GM19395 (cell line): ENCODE data around the gene TFG.

Source experiments
- ATAC-seq: cut with Tn5 transposase; IDR thresholded peaks from one replicate; pipeline ENCODE4 v1.9.1; 2021; ENCODE audit warnings: mild to moderate bottlenecking, moderate library complexity; ENCODE audit not compliant: unreplicated experiment

Gene TFG

DNA sequence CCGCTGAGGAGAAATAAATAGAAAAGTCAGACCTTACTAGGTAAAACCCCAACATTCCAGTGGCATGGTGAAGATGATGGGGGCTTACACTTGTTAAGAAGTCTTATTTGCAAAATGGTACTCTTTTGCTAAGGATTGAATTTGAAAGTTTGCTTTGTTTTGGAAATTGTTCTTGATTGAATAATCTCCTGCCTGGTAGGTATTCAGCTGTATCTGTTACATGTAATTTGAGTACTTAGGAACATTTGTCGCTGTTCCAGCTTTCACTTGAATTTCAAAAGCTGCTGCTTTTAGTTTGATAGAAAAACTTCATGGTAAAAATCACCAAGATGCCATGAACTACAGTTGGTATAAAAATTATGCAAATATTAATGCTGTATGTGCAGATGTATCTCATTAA is 44.6 kb downstream of the TFG start:
- no peak for ATAC-seq

DNA sequence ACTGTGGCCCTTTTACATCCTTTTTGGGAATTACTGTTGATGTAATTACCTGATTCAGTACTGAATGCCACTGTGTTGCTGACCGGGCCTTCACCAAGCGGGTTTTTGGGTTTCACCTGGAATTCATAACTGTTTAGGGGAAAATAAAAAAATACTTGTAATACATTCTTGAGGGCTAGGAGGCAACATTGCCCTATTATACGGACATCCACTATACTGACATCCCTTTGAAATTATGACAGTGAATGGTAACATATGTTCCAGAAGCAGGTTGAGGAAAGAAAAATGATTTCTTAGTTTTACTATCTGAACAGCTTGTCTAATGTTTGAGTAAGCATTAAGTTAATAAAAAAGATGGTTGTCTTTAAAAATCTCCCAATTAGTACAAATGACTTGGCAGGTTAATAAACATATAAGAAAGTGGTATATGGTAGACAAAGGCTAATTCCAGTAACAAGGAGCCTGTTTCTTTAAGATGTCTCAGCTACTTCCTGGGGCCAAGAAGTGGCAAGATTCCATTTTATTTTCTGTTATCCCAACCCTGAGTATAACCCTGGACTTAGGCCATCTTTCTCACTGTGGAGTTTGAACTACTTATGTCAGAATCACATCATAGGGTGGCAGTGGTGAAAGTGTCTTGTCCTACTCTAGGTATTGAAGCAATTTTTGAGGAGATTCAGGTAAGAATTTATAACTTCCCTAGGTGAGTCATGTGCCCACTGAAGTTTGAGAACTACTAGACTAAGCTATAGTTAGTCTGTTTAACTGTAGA is 45.5 kb downstream of the TFG start:
- ATAC-seq, result no peak

DNA sequence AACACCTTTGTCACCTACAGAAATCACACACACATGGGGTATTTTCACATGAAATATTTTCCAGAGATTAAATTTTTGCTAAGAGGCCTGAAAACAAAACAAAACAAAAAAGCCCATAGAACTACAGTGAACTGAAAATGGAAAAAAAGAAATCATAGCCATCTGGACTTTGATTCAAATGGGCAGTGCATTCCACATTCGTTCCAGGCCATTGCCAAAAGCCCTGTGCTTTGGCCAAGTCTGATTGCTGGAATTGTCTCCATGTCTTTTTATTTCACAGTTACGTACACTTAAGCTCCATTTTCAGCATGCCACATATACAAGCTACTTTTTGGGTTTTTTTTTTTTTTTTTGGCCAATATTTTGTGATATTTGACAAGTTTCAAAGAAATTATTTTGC is 47.1 kb downstream of the TFG start:
- no peak for ATAC-seq

DNA sequence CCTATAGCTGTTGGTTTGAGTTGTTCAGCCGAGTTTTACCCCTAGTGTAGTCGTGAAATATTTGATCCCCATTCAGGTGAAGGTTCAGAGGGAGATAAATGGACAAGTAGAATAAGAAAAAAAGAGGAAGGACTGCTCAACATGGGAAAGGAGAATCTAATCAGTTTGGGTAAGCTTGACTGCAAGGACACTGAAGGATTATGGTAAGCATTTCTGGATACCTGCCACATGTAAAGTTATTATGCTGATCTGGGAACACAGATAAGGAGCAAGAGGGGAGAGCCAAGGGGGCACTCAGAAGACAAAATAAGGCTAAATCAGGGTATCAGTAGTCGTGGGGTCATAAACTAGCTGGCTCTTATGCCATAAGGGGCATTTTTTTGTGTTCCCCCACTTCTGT is 49.9 kb downstream of the TFG start:
- no peak for ATAC-seq

DNA sequence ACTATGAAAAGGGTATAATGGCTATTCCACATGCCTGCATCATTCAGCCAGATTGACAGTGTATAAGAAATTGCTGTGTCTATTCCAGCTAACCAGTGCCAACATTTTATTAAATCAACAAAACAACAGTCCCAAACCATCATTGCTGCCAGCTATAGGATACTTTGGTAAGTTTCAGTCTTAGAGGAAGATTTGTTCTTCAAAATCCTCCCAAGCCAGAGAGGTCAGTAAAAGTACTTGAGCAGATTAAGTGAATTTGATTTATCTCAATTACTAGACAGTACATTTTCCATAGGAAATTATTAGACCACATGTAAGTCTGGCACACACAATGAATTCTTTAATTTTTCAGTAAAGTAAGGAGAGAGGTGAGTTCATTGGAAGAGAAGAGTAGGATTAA is 50.7 kb downstream of the TFG start:
- ATAC-seq, result no peak

DNA sequence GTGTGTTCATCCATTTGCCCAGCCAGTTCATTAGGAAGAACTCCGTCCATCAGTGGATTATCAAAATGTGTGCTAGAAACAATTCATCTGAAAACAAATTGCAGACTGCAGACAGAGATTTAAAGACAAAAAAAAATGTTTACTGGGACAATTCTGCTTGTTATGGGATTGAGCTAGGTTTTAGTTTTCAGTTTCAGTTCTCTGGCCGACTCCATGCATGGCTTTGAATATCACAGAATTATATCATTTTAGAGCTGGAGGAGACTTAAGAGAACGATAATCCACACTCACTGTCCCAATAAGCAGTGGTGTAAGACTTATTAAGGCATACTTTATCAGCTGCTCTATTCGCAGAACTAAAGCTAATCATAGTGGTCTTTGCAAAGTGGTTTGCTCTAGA is 51.1 kb downstream of the TFG start:
- ATAC-seq, result no peak

DNA sequence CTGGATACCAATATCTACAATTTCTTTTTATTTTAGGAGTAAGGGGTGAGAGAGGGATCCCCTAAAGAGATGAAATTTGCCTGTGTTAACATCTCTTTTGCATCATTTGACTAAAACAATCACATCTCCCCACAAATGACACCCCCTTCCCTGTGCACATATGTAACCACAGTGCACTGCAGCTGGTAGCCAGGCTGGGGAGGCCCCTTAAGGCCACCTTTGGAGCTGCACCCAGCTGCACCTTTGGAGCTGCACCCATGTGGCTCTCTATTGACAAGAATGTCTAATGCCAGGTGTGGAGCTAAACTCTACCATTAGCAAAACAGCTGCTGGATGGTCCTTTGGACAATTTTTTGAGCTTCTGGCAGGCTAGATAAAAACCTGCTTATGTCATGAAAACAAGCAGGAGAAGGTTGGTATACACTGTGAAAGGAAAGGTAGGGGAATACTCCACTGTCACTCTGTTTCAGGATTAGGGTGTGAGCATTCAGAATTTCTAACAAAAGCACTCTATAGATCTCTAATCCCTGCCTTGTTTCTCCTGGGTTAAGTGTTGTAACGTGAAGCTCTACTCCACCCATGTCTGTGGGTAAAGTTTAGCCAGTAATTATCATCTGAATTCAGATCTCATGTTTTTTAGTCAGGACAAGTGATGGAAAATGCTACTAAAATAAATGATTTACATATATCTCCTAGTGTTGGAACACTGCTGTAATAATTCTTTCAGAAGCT is 52.1 kb downstream of the TFG start:
- ATAC-seq, result peak; percentile 65

DNA sequence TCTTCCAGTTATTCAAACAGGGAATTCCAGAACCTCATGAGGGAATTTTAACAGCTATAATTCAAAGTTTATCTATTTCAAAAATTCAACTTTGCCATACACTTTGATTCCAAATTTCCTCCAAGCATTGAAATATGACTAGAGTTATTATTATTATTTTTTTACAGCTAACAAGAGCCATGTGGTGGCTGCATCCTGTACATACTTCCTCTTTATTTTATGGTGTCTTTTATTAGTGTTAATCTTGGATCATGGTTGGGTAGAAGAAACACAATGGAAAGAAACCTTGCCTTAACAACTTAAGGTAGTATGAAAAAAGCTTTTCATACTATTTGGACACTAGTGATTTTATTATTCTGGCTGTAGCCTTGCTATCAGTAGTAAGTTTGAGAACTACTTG is 52.7 kb downstream of the TFG start:
- no peak for ATAC-seq

DNA sequence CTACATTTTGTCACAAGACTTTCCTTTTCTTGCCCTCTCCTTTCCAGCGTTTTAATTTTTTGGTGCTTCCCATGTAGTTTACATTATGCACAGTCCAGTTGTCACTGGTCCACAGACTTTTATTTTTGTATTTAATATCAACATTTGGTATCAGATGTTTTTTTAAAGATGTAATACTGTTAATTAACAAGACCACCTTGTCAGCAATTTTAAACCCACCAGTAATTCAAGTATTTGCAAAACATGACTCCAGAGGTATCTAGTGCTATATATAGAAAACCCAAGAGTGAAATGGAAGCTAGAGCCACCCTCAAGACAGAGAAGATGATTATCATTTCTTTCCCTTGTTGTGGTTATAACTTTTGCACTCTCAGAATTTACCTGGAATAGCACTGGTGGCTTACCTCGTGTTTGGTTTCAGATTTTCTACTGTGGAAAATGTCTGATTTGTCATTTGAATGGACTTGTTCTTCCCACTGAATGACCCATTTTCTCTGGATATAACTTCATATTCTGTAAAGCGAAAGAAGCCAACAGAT is 56.2 kb downstream of the TFG start:
- no peak for ATAC-seq

DNA sequence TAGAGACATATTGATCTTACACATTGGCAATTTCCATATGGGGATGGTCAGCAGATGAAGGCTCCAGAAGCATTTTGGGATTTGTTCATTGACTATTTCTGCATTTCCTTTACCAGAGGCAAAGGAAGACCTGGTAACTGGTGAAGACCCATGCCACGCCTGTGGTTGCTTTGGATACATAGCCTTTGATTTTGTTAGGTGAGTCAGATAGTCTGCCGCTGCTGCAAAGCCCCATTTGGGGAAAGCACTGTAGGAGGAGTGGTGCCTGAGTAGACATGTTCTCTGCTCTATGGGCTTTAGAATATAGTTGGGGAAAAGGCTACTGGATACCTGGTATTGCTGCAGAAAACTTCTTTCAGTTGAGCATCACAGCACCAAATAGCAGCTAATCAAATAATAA is 56.8 kb downstream of the TFG start:
- no peak for ATAC-seq

DNA sequence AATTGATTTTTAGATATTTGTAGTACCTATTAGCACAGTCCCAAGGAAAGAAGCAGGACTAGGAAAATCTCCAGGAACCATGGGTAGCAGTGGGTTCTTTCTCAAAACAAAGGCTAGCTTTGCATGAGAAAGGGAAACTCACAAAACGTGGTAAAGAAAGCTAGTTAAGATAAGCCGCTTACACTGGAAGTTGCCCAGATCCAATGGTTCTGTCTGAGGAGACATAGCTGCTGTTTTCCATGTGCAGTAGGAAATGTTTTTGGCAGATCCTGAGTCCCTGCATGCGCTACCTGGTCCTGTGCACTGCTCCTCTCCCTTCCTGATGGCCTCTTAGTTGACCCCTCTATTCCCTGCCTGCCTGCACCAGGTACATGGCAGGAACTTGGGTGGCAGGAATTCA is 60.4 kb downstream of the TFG start:
- no peak for ATAC-seq

DNA sequence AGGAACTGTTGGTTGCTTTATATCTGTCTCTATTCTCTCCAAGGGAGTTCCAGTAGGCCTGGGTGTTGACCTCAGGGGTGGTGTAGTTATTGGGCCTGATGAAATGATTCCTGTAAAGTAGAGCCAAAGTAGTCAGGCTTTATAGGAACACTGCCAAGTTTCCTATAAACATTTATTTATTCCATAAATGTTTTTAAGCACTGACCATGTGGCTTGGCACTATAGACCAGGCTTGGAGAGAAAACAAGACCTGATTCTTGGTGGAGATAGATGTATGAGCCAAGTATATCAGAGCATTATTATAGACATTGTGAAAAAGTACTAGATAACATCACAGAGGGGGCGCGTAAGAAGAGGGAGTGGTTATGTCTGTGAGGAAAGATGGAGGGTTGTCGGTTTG is 65.9 kb downstream of the TFG start:
- no peak for ATAC-seq

DNA sequence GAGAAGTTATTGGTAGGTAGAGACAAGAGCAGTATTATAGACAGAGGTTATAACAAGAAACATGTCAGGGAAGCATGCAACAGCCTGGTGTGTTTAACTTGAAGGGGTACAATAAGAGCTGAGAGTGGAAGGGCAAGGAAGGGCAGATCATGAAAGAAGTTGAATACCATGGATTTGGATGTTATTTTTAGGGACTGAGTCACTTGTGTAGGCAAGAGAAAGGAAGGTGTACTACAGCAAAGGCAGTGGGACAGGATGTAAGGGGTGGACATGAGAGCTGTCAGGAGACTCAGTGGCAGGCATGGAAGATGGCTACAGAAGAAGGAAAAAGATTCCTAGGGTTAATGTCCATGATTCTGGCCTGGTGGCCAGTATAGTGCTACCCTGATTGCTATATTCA is 66.4 kb downstream of the TFG start:
- ATAC-seq, result no peak

DNA sequence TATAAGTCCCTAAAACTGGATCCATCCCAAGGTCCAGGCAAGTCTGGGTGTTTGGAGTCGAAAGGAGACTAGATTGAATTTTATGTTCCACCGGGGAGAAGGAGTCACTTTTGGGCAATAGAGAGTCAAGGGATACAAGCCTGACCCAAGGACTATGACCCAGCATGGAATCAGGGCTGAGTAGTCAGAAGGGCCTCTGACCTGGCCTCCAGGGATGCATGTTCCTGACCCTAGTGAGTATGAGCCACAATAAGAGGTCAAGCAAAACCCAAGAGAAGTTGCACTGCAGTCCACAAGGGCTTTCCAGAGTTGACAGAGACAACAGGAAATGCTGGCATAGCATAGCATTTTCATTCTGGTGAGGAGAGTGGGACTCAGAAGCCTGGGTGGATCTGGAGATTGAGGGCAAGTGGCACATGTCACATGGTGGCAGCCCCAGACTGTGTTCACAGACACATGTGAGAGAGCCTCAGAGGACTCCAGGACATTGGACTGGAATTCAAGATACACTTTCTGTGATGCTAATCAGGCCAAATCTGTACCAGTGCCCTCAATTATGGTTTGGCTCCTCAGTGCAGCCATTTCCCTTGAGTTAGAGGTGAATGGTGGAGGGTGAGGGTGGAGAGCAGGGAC is 66.9 kb downstream of the TFG start:
- no peak for ATAC-seq

DNA sequence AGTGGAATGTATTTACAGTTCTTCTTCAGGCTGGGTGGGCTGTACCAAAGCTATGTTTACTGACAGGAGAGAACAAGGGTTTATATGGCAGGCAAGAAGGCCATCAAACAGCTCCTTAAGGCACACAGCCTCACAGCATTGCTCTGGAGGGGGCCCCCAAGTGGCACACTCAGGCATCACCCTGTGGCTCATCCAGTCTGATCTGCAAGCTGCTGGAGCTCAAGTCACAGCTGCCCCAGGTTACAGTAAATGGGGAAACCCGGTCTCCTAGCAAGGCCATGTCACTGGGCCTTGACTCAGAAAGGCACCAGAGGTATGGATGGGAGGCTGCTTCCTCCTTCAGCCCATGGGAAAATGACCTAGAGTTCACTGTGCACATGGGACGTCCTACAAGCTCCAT is 67.5 kb downstream of the TFG start:
- no peak for ATAC-seq

DNA sequence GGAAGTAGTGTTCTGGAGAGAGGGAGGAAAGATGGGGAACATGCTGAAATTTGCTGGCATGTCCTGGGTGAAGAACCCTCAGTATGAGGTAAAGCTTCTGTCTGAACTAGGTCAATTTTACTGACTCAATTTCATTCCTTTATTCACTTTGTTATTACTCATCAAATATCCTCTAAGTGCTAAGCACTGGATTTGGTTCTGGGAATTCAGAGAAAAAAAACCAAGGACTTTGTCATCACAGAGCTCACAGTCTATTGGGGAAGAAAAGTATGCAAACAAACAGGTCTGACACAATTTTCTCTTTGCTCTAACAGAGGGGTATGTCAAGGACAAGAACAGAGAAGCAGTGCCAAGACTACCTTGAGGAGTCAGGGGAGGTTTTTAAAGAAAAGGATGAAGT is 68.0 kb downstream of the TFG start:
- no peak for ATAC-seq

DNA sequence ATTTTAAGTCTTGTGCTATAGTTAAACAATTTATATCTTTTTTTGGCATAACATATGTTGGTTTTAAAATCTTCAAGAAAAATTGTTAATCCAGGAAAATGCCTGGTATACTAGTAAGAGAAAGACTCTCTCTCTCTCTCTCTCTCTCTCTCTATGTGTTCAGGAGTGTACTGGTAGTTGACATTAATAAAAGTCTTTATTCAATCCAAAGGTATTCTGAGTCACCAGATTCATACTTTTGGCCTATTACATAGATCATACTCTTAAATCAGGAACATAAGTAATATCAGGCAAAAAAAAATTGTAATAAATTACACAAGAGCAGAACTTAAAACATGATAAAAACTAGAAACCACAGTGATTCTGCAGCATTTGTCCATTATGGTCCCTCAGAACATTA is 70.2 kb downstream of the TFG start:
- no peak for ATAC-seq

DNA sequence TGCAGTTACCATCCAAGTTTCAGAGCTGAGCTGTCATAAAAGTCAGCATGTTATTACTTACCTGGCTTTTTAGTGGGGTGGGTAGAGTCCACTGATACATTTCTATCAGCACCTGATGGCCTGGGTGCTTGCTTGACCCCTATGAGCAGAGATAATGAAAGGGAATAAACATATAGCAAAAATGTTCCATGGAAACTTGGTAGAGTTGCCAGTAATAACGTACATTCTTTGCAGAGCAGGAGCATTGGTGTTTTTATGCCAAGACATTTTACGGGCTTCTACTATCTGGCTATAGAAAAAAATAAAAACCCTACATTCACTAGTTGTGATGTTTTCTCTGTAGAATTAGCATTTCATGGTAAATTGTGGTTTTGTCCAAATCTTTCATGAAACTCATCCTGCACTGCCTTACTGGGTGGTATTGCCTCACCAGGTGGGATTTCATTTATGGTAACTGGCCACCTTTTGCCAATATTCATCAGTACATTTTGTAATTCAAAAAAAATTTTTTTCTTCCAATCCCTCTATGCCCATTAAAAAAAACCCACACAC is 70.9 kb downstream of the TFG start:
- no peak for ATAC-seq

DNA sequence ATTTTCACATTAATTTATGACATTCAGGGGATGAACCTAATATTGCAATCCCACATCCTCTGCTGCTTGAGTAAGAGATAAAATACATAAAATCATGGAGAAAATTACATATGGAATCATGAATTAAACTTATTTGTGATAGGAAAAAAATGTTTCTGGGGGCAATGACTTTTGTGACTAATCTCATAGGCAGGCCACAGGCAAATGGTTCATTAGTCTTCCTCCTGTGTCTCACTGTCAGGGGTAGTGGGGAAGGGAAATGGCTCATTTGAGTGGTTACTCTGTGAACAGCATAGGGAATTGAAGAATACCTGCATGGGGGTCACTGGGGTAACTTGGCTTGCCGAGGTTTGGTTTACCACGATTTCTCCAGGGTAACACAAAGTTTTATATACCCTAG is 72.0 kb downstream of the TFG start:
- no peak for ATAC-seq

DNA sequence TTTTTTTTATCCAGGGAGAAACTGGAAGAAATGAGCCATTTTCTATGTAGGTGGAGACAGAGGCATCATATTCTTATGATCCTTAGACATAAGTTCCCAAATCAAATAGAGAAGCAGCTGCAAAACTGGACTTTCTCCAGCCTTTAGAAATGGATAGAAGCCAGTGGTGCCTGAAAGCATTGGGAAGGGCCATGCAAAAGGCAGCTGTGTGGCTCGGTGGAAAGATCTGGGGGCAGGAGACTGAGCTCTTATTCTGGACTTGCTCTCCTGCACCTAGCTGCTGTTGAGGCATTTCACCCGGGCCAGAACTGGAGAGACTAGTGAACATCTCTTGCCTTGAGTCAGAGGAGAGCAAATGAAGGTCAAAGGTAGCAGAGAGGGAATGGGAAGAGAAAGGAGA is 73.1 kb downstream of the TFG start:
- ATAC-seq, result no peak

DNA sequence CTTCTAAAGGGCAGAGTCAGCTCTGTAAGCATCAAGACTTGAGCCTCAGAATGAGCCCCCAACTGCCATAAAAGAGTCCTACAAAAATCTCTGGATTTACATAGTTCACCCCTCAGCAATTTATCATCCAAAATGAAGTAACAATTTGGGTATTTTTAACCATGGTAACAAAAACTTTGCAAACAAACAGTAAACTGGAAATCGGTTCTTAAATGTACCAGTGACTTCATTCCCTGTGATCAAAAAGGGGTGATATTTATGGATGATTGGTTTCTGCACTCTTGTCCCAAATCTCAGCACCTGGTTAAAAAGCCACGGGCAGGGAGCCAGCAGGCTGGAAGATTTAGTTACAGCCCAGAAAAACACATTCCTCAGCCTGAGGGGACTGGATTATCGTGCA is 73.6 kb downstream of the TFG start:
- no peak for ATAC-seq

DNA sequence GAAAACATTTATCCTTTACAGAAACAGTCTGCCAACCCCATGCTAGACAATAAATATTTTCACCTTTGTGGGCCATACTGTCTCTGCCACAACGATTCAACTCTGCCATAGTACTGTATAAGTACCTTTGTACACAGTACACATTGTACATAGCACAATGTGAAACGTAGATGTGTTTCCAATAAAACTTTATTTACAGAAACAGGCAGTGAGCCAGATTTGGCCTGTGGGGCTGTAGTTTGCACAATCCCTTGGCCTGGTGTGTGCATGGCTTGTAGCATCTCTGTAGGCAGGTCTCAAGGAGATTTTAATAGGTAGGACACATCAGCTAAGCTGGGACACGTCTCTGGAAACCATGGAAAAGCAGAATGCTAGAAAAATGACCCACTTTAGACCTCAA is 74.3 kb downstream of the TFG start:
- no peak for ATAC-seq
